SK-N-SH (cell line): ENCODE measurements around the gene NOXRED1. TPM values are rescaled to one million over a fixed set of nuclear protein-coding genes. Genes with fewer than 3 reads are reported as not detected.

Source experiments
- CTCF ChIA-PET: fragments of 300-600, 350-600 bp; formaldehyde crosslinking; extraction: SDS; loops from one replicate; lab custom pipeline; 2021; lab: Yijun Ruan, JAX
- POLR2A ChIA-PET: fragments of 350-600 bp; sonication (Branson Sonifier 250); formaldehyde crosslinking; extraction: SDS; loops from one replicate; lab custom pipeline; 2020; ENCODE audit warnings: antibody characterized with exemption, inconsistent platforms; lab: Yijun Ruan, JAX
- DNase-seq: peaks from one replicate; pipeline ENCODE4 v3.0.0; 2012
- H2AFZ ChIP-seq: fragments of 200-600 bp; sonication (generic); 2 replicates; pipeline ENCODE4 v1.8.1; 2016; ENCODE audit warnings: antibody characterized with exemption, mild to moderate bottlenecking, low read depth
- H3F3A ChIP-seq: fragments of 200-600 bp; sonication (generic); replicated peaks from 2 replicates; pipeline ENCODE3; 2016; ENCODE audit warnings: antibody characterized with exemption, mild to moderate bottlenecking; ENCODE audit not compliant: insufficient read depth
- H3K27ac ChIP-seq, 2 experiments: fragments of 200-500 bp in 1 of 2; fragments of 200-600 bp in 1 of 2; sonication (Bioruptor generic) in 1 of 2; sonication (generic), shearing (Covaris generic) in 1 of 2; 2 replicates each; pipeline versions ENCODE4 v1.5.1 to v1.6.1; 2014 to 2016; ENCODE audit warnings: low read depth in 2 of 2, inconsistent platforms in 1 of 2, low read length in 1 of 2, mild to moderate bottlenecking in 1 of 2, mixed read lengths in 1 of 2
- H3K27me3 ChIP-seq: fragments of 200-600 bp; sonication (generic), shearing (Covaris generic); 2 replicates; pipeline ENCODE4 v1.6.1; 2016; ENCODE audit warnings: mixed run types; ENCODE audit not compliant: insufficient read depth
- H3K36me3 ChIP-seq, 2 experiments: fragments of 200-500 bp in 1 of 2; fragments of 200-600 bp in 1 of 2; sonication (Bioruptor generic) in 1 of 2; sonication (generic) in 1 of 2; replicated peaks in 1 of 2; 2 replicates each; pipeline versions ENCODE3 to v1.5.1; 2014 to 2016; ENCODE audit warnings: low read length in 1 of 2, mild to moderate bottlenecking in 1 of 2; ENCODE audit not compliant: insufficient read depth in 2 of 2, control insufficient read depth in 1 of 2
- H3K4me1 ChIP-seq, 2 experiments: fragments of 200-500 bp in 1 of 2; fragments of 200-600 bp in 1 of 2; sonication (Bioruptor generic) in 1 of 2; sonication (generic), shearing (Covaris generic) in 1 of 2; 2 replicates each; pipeline versions ENCODE4 v1.5.1 to v1.6.1; 2014 to 2016; ENCODE audit warnings: low read depth in 1 of 2, low read length in 1 of 2, mixed run types in 1 of 2; ENCODE audit not compliant: insufficient read depth in 2 of 2, control insufficient read depth in 1 of 2
- H3K4me2 ChIP-seq: fragments of 200-600 bp; sonication (generic), shearing (Covaris generic); 2 replicates; pipeline ENCODE4 v1.6.1; 2017; ENCODE audit warnings: mixed run types
- H3K4me3 ChIP-seq, 2 experiments: fragments of 200-500 bp in 1 of 2; fragments of 200-600 bp in 1 of 2; sonication (Bioruptor generic) in 1 of 2; sonication (generic), shearing (Covaris generic) in 1 of 2; 2 replicates each; pipeline versions ENCODE4 v1.5.1 to v1.8.1; 2014 to 2016; ENCODE audit warnings: low read depth in 2 of 2, inconsistent platforms in 1 of 2, low read length in 1 of 2, mild to moderate bottlenecking in 1 of 2, mixed read lengths in 1 of 2, moderate library complexity in 1 of 2
- H3K79me2 ChIP-seq: fragments of 200-600 bp; sonication (generic); 2 replicates; pipeline ENCODE4 v1.8.1; 2017; ENCODE audit warnings: mild to moderate bottlenecking; ENCODE audit not compliant: insufficient read depth
- H3K9ac ChIP-seq: fragments of 200-600 bp; sonication (generic); 2 replicates; pipeline ENCODE4 v1.6.1; 2017; ENCODE audit warnings: mixed run types
- H3K9me2 ChIP-seq: fragments of 200-600 bp; sonication (generic); 2 replicates; pipeline ENCODE4 v1.6.1; 2017; ENCODE audit warnings: mixed run types
- H3K9me3 ChIP-seq: fragments of 200-600 bp; sonication (generic); 2 replicates; pipeline ENCODE4 v1.6.1; 2017; ENCODE audit warnings: mixed run types, mild to moderate bottlenecking, moderate library complexity
- H4K20me1 ChIP-seq: fragments of 200-600 bp; sonication (generic); 2 replicates; pipeline ENCODE4 v1.6.1; 2017; ENCODE audit warnings: mild to moderate bottlenecking, mixed run types; ENCODE audit not compliant: insufficient read depth
- CHD2 ChIP-seq: fragments of 150-350 bp; IDR thresholded peaks from 2 replicates; pipeline ENCODE4 v1.6.1; 2018; ENCODE audit warnings: low read length; ENCODE audit not compliant: partially characterized antibody
- EZH2phosphoT487 ChIP-seq: fragments of 200-600 bp; sonication (generic); IDR thresholded peaks from 2 replicates; pipeline ENCODE4 v1.6.1; 2017; ENCODE audit warnings: low read depth, mixed run types, mild to moderate bottlenecking, antibody characterized with exemption, moderate library complexity, borderline replicate concordance
- FOSL2 ChIP-seq: IDR thresholded peaks from 2 replicates; pipeline ENCODE4 v1.4.0; 2012; ENCODE audit warnings: low read depth, mild to moderate bottlenecking, moderate library complexity, borderline replicate concordance
- FOXJ3 ChIP-seq: sonication (generic); formaldehyde crosslinking; IDR thresholded peaks from 2 replicates; pipeline ENCODE4 v1.5.1; 2020; ENCODE audit warnings: mild to moderate bottlenecking, missing genetic modification reagents
- GABPA ChIP-seq: IDR thresholded peaks from 2 replicates; pipeline ENCODE4 v1.4.0; 2012; ENCODE audit warnings: low read depth, mild to moderate bottlenecking
- MXI1 ChIP-seq: IDR thresholded peaks from 2 replicates; pipeline ENCODE4 v1.6.1; 2012; ENCODE audit warnings: mild to moderate bottlenecking, low read depth, low read length, improper control_type of control experiment
- NFIC ChIP-seq: IDR thresholded peaks from 2 replicates; pipeline ENCODE4 v1.4.0; 2012; ENCODE audit warnings: borderline replicate concordance
- NRF1 ChIP-seq: IDR thresholded peaks from 2 replicates; pipeline ENCODE4 v1.6.1; 2012; ENCODE audit warnings: low read depth, mild to moderate bottlenecking, low read length
- POLR2AphosphoS5 ChIP-seq: IDR thresholded peaks from 2 replicates; pipeline ENCODE4 v1.6.1; 2012; ENCODE audit warnings: low read depth, low read length
- RAD21 ChIP-seq: IDR thresholded peaks from 2 replicates; pipeline ENCODE4 v1.6.1; 2012; ENCODE audit warnings: mild to moderate bottlenecking, low read length
- RCOR1 ChIP-seq: fragments of 150-350 bp; IDR thresholded peaks from 2 replicates; pipeline ENCODE4 v1.6.1; 2017; ENCODE audit warnings: antibody characterized with exemption, low read length
- RXRA ChIP-seq: IDR thresholded peaks from 2 replicates; pipeline ENCODE4 v1.4.0; 2012; ENCODE audit warnings: low read depth, mild to moderate bottlenecking, borderline replicate concordance
- SIN3A ChIP-seq: IDR thresholded peaks from 2 replicates; pipeline ENCODE4 v1.6.1; 2012; ENCODE audit warnings: low read depth, mild to moderate bottlenecking, low read length, moderate library complexity, borderline replicate concordance
- SMC3 ChIP-seq: IDR thresholded peaks from 2 replicates; pipeline ENCODE4 v1.6.1; 2012; ENCODE audit warnings: low read depth, low read length, improper control_type of control experiment
- TCF12 ChIP-seq: IDR thresholded peaks from 2 replicates; pipeline ENCODE4 v1.4.0; 2012
- YY1 ChIP-seq: IDR thresholded peaks from 2 replicates; pipeline ENCODE4 v1.4.0; 2012; ENCODE audit warnings: low read depth, mild to moderate bottlenecking
- WGBS: methylation state at CpG from one replicate; pipeline ENCODE4 v1.1.6; 2017; ENCODE audit warnings: low lambda C conversion rate; 5-methylcytosine and 5-hydroxymethylcytosine counted together
- polyA plus RNA-seq, 3 experiments: library from polyadenylated mRNA; depleted of rRNA; stranded (reverse); fragments of >200 nt; gene quantifications; 2 replicates each; pipeline ENCODE4 v1.2.3, GENCODE V29; 2012
- TF ChIP-seq, protein P1 (sequence below): IDR thresholded peaks from 2 replicates; pipeline ENCODE4 v1.6.1; 2012; ENCODE audit warnings: mild to moderate bottlenecking, low read depth, low read length, moderate library complexity
- TF ChIP-seq, protein P2 (sequence below): IDR thresholded peaks from 2 replicates; pipeline ENCODE4 v1.4.0; 2012; ENCODE audit warnings: low read depth, borderline replicate concordance
- TF ChIP-seq, protein P3 (sequence below): IDR thresholded peaks from 2 replicates; pipeline ENCODE4; 2012
- TF ChIP-seq, protein P4 (sequence below): fragments of 150-350 bp; IDR thresholded peaks from 2 replicates; pipeline ENCODE4 v1.6.1; 2016; ENCODE audit warnings: mild to moderate bottlenecking, low read depth, low read length
- TF ChIP-seq, protein P5 (sequence below): fragments of 200-600 bp; sonication (generic); IDR thresholded peaks from 2 replicates; pipeline ENCODE4 v1.6.1; 2017; ENCODE audit warnings: antibody characterized with exemption, mild to moderate bottlenecking, moderate library complexity

NOXRED1 gene
- polyA plus RNA-seq, 1 of the 3 experiments (the other 2 are of a cell fraction), result 0.21 TPM

DNA sequence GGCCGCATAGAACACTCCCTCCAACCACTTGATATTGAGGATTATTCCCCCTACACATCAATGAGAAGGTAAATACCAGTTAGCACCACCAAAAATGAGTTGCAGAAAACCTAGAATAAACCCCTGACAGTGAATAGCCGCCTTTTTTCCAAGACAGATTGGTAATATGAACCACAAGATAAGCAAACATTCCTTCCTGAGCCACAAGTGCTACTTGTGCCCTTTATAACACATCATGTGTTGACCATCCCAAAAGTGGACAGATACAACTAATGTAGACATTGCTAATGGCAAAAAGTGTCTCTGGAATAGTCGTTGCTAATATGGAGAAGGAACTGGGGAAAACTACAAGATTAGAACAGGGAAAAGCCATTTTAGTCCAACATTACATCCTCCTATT is 17.2 kb downstream of the NOXRED1 start (continued):
- TF ChIP-seq CHD2 (no peak), RAD21 (no peak), TCF12 (no peak), FOXJ3 (no peak)
- TF ChIP-seq, protein P1, sequence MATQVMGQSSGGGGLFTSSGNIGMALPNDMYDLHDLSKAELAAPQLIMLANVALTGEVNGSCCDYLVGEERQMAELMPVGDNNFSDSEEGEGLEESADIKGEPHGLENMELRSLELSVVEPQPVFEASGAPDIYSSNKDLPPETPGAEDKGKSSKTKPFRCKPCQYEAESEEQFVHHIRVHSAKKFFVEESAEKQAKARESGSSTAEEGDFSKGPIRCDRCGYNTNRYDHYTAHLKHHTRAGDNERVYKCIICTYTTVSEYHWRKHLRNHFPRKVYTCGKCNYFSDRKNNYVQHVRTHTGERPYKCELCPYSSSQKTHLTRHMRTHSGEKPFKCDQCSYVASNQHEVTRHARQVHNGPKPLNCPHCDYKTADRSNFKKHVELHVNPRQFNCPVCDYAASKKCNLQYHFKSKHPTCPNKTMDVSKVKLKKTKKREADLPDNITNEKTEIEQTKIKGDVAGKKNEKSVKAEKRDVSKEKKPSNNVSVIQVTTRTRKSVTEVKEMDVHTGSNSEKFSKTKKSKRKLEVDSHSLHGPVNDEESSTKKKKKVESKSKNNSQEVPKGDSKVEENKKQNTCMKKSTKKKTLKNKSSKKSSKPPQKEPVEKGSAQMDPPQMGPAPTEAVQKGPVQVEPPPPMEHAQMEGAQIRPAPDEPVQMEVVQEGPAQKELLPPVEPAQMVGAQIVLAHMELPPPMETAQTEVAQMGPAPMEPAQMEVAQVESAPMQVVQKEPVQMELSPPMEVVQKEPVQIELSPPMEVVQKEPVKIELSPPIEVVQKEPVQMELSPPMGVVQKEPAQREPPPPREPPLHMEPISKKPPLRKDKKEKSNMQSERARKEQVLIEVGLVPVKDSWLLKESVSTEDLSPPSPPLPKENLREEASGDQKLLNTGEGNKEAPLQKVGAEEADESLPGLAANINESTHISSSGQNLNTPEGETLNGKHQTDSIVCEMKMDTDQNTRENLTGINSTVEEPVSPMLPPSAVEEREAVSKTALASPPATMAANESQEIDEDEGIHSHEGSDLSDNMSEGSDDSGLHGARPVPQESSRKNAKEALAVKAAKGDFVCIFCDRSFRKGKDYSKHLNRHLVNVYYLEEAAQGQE, result no peak
- TF ChIP-seq, all 33 proteins: peak for 0

DNA sequence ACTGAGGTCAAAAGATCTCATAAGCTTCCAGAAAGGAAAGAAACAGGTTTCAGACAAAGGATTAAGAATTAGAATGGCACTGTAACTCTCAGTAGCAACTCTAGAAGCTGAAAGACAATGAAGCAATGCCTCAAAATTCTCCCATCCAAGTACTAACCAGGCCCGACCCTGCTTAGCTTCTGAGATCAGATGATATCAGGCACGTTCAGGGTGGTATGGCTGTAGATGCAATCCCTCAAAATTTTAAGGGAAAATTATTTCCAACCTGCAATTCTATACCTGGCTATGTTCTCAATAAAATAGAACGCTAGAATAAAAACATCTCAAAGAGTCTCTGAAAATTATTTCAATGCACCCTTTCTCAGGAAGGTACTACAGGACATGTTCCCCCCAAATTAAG is 19.6 kb downstream of the NOXRED1 start:
- 86% methylated on average over 3 of the region's 3 CpGs for WGBS

More for the DNA sequence above, 19.6 kb downstream of the NOXRED1 start:
- Histone ChIP-seq H3K9me2 (no peaks in the 10 kb centered on the region), H4K20me1 (no peaks in the 10 kb centered on the region), H3K27me3 (no peaks in the 10 kb centered on the region), H3K9me3 (no peaks in the 10 kb centered on the region), H3K27ac (no peak overlapping the region), H3K79me2 (no peaks in the 10 kb centered on the region), H3K9ac (no peak overlapping the region), H3F3A (no peaks in the 10 kb centered on the region), H3K4me1 (no peaks in the 10 kb centered on the region), H3K4me3 (no peak overlapping the region), H3K4me2 (no peak overlapping the region), H3K36me3 (no peaks in the 10 kb centered on the region), H2AFZ (no peak overlapping the region)
- DNase-seq, result no peak
- ChIA-PET CTCF (no interaction called here), POLR2A (no interaction called here)
- TF ChIP-seq FOSL2, result no peak
- TF ChIP-seq EZH2phosphoT487, result no peak
- TF ChIP-seq RXRA, result no peak
- no peak for TF ChIP-seq TCF12
- no peak for TF ChIP-seq SIN3A
- TF ChIP-seq FOXJ3, result no peak
- TF ChIP-seq, protein P2, sequence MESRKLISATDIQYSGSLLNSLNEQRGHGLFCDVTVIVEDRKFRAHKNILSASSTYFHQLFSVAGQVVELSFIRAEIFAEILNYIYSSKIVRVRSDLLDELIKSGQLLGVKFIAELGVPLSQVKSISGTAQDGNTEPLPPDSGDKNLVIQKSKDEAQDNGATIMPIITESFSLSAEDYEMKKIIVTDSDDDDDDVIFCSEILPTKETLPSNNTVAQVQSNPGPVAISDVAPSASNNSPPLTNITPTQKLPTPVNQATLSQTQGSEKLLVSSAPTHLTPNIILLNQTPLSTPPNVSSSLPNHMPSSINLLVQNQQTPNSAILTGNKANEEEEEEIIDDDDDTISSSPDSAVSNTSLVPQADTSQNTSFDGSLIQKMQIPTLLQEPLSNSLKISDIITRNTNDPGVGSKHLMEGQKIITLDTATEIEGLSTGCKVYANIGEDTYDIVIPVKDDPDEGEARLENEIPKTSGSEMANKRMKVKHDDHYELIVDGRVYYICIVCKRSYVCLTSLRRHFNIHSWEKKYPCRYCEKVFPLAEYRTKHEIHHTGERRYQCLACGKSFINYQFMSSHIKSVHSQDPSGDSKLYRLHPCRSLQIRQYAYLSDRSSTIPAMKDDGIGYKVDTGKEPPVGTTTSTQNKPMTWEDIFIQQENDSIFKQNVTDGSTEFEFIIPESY, result no peak
- no peak for TF ChIP-seq SMC3
- TF ChIP-seq MXI1, result no peak
- no peak for TF ChIP-seq YY1
- no peak for TF ChIP-seq RCOR1
- no peak for TF ChIP-seq NRF1
- TF ChIP-seq POLR2AphosphoS5, result no peak
- TF ChIP-seq GABPA, result no peak
- TF ChIP-seq, protein P3, sequence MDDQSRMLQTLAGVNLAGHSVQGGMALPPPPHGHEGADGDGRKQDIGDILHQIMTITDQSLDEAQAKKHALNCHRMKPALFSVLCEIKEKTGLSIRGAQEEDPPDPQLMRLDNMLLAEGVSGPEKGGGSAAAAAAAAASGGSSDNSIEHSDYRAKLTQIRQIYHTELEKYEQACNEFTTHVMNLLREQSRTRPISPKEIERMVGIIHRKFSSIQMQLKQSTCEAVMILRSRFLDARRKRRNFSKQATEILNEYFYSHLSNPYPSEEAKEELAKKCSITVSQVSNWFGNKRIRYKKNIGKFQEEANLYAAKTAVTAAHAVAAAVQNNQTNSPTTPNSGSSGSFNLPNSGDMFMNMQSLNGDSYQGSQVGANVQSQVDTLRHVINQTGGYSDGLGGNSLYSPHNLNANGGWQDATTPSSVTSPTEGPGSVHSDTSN, result no peak
- TF ChIP-seq, protein P4, sequence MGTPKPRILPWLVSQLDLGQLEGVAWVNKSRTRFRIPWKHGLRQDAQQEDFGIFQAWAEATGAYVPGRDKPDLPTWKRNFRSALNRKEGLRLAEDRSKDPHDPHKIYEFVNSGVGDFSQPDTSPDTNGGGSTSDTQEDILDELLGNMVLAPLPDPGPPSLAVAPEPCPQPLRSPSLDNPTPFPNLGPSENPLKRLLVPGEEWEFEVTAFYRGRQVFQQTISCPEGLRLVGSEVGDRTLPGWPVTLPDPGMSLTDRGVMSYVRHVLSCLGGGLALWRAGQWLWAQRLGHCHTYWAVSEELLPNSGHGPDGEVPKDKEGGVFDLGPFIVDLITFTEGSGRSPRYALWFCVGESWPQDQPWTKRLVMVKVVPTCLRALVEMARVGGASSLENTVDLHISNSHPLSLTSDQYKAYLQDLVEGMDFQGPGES, result no peak
- TF ChIP-seq, protein P5, sequence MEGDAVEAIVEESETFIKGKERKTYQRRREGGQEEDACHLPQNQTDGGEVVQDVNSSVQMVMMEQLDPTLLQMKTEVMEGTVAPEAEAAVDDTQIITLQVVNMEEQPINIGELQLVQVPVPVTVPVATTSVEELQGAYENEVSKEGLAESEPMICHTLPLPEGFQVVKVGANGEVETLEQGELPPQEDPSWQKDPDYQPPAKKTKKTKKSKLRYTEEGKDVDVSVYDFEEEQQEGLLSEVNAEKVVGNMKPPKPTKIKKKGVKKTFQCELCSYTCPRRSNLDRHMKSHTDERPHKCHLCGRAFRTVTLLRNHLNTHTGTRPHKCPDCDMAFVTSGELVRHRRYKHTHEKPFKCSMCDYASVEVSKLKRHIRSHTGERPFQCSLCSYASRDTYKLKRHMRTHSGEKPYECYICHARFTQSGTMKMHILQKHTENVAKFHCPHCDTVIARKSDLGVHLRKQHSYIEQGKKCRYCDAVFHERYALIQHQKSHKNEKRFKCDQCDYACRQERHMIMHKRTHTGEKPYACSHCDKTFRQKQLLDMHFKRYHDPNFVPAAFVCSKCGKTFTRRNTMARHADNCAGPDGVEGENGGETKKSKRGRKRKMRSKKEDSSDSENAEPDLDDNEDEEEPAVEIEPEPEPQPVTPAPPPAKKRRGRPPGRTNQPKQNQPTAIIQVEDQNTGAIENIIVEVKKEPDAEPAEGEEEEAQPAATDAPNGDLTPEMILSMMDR, result no peak
- TF ChIP-seq NFIC, result no peak
